SK-N-SH (cell line): ENCODE measurements around the gene OSBP2. TPM values are rescaled to one million over a fixed set of nuclear protein-coding genes. Genes with fewer than 3 reads are reported as not detected.

Experiments used
- CTCF ChIA-PET: fragments of 300-600, 350-600 bp; formaldehyde crosslinking; extraction: SDS; loops from one replicate; lab custom pipeline; 2021; lab: Yijun Ruan, JAX
- POLR2A ChIA-PET: fragments of 350-600 bp; sonication (Branson Sonifier 250); formaldehyde crosslinking; extraction: SDS; loops from one replicate; lab custom pipeline; 2020; ENCODE audit warnings: antibody characterized with exemption, inconsistent platforms; lab: Yijun Ruan, JAX
- DNase-seq: peaks from one replicate; pipeline ENCODE4 v3.0.0; 2012
- H2AFZ ChIP-seq: fragments of 200-600 bp; sonication (generic); 2 replicates; pipeline ENCODE4 v1.8.1; 2016; ENCODE audit warnings: antibody characterized with exemption, mild to moderate bottlenecking, low read depth
- H3F3A ChIP-seq: fragments of 200-600 bp; sonication (generic); replicated peaks from 2 replicates; pipeline ENCODE3; 2016; ENCODE audit warnings: antibody characterized with exemption, mild to moderate bottlenecking; ENCODE audit not compliant: insufficient read depth
- H3K27ac ChIP-seq, 2 experiments: fragments of 200-500 bp in 1 of 2; fragments of 200-600 bp in 1 of 2; sonication (Bioruptor generic) in 1 of 2; sonication (generic), shearing (Covaris generic) in 1 of 2; 2 replicates each; pipeline versions ENCODE4 v1.5.1 to v1.6.1; 2014 to 2016; ENCODE audit warnings: low read depth in 2 of 2, inconsistent platforms in 1 of 2, low read length in 1 of 2, mild to moderate bottlenecking in 1 of 2, mixed read lengths in 1 of 2
- H3K27me3 ChIP-seq: fragments of 200-600 bp; sonication (generic), shearing (Covaris generic); 2 replicates; pipeline ENCODE4 v1.6.1; 2016; ENCODE audit warnings: mixed run types; ENCODE audit not compliant: insufficient read depth
- H3K36me3 ChIP-seq, 2 experiments: fragments of 200-500 bp in 1 of 2; fragments of 200-600 bp in 1 of 2; sonication (Bioruptor generic) in 1 of 2; sonication (generic) in 1 of 2; replicated peaks in 1 of 2; 2 replicates each; pipeline versions ENCODE3 to v1.5.1; 2014 to 2016; ENCODE audit warnings: low read length in 1 of 2, mild to moderate bottlenecking in 1 of 2; ENCODE audit not compliant: insufficient read depth in 2 of 2, control insufficient read depth in 1 of 2
- H3K4me1 ChIP-seq, 2 experiments: fragments of 200-500 bp in 1 of 2; fragments of 200-600 bp in 1 of 2; sonication (Bioruptor generic) in 1 of 2; sonication (generic), shearing (Covaris generic) in 1 of 2; 2 replicates each; pipeline versions ENCODE4 v1.5.1 to v1.6.1; 2014 to 2016; ENCODE audit warnings: low read depth in 1 of 2, low read length in 1 of 2, mixed run types in 1 of 2; ENCODE audit not compliant: insufficient read depth in 2 of 2, control insufficient read depth in 1 of 2
- H3K4me2 ChIP-seq: fragments of 200-600 bp; sonication (generic), shearing (Covaris generic); 2 replicates; pipeline ENCODE4 v1.6.1; 2017; ENCODE audit warnings: mixed run types
- H3K4me3 ChIP-seq, 2 experiments: fragments of 200-500 bp in 1 of 2; fragments of 200-600 bp in 1 of 2; sonication (Bioruptor generic) in 1 of 2; sonication (generic), shearing (Covaris generic) in 1 of 2; 2 replicates each; pipeline versions ENCODE4 v1.5.1 to v1.8.1; 2014 to 2016; ENCODE audit warnings: low read depth in 2 of 2, inconsistent platforms in 1 of 2, low read length in 1 of 2, mild to moderate bottlenecking in 1 of 2, mixed read lengths in 1 of 2, moderate library complexity in 1 of 2
- H3K79me2 ChIP-seq: fragments of 200-600 bp; sonication (generic); 2 replicates; pipeline ENCODE4 v1.8.1; 2017; ENCODE audit warnings: mild to moderate bottlenecking; ENCODE audit not compliant: insufficient read depth
- H3K9ac ChIP-seq: fragments of 200-600 bp; sonication (generic); 2 replicates; pipeline ENCODE4 v1.6.1; 2017; ENCODE audit warnings: mixed run types
- H3K9me2 ChIP-seq: fragments of 200-600 bp; sonication (generic); 2 replicates; pipeline ENCODE4 v1.6.1; 2017; ENCODE audit warnings: mixed run types
- H3K9me3 ChIP-seq: fragments of 200-600 bp; sonication (generic); 2 replicates; pipeline ENCODE4 v1.6.1; 2017; ENCODE audit warnings: mixed run types, mild to moderate bottlenecking, moderate library complexity
- H4K20me1 ChIP-seq: fragments of 200-600 bp; sonication (generic); 2 replicates; pipeline ENCODE4 v1.6.1; 2017; ENCODE audit warnings: mild to moderate bottlenecking, mixed run types; ENCODE audit not compliant: insufficient read depth
- CTCF ChIP-seq: fragments of 200-600 bp; sonication (generic); IDR thresholded peaks from 2 replicates; pipeline ENCODE4 v1.6.1; 2017; ENCODE audit warnings: antibody characterized with exemption, mild to moderate bottlenecking, moderate library complexity
- ELF1 ChIP-seq: IDR thresholded peaks from 2 replicates; pipeline ENCODE4 v1.4.0; 2012
- FOXJ3 ChIP-seq: sonication (generic); formaldehyde crosslinking; IDR thresholded peaks from 2 replicates; pipeline ENCODE4 v1.5.1; 2020; ENCODE audit warnings: mild to moderate bottlenecking, missing genetic modification reagents
- GATA2 ChIP-seq: sonication (generic); formaldehyde crosslinking; IDR thresholded peaks from 2 replicates; pipeline ENCODE4 v1.5.0; 2020; ENCODE audit warnings: mild to moderate bottlenecking, missing genetic modification reagents
- MXI1 ChIP-seq: IDR thresholded peaks from 2 replicates; pipeline ENCODE4 v1.6.1; 2012; ENCODE audit warnings: mild to moderate bottlenecking, low read depth, low read length, improper control_type of control experiment
- NRF1 ChIP-seq: IDR thresholded peaks from 2 replicates; pipeline ENCODE4 v1.6.1; 2012; ENCODE audit warnings: low read depth, mild to moderate bottlenecking, low read length
- PBX3 ChIP-seq: IDR thresholded peaks from 2 replicates; pipeline ENCODE4; 2012
- POLR2AphosphoS5 ChIP-seq: IDR thresholded peaks from 2 replicates; pipeline ENCODE4 v1.6.1; 2012; ENCODE audit warnings: low read depth, low read length
- RAD21 ChIP-seq: IDR thresholded peaks from 2 replicates; pipeline ENCODE4 v1.6.1; 2012; ENCODE audit warnings: mild to moderate bottlenecking, low read length
- REST ChIP-seq: IDR thresholded peaks from 2 replicates; pipeline ENCODE4 v1.6.1; 2012; ENCODE audit warnings: mild to moderate bottlenecking, low read depth, low read length, moderate library complexity
- RXRA ChIP-seq: IDR thresholded peaks from 2 replicates; pipeline ENCODE4 v1.4.0; 2012; ENCODE audit warnings: low read depth, mild to moderate bottlenecking, borderline replicate concordance
- SIN3A ChIP-seq: IDR thresholded peaks from 2 replicates; pipeline ENCODE4 v1.6.1; 2012; ENCODE audit warnings: low read depth, mild to moderate bottlenecking, low read length, moderate library complexity, borderline replicate concordance
- TAF1 ChIP-seq: IDR thresholded peaks from 2 replicates; pipeline ENCODE4 v1.6.1; 2012; ENCODE audit warnings: low read depth, mild to moderate bottlenecking, low read length, moderate library complexity, borderline replicate concordance
- USF2 ChIP-seq: fragments of 150-350 bp; IDR thresholded peaks from 2 replicates; pipeline ENCODE4 v1.6.1; 2017; ENCODE audit warnings: antibody characterized with exemption, low read length, low read depth, borderline replicate concordance
- YY1 ChIP-seq: IDR thresholded peaks from 2 replicates; pipeline ENCODE4 v1.4.0; 2012; ENCODE audit warnings: low read depth, mild to moderate bottlenecking
- WGBS: methylation state at CpG from one replicate; pipeline ENCODE4 v1.1.6; 2017; ENCODE audit warnings: low lambda C conversion rate; 5-methylcytosine and 5-hydroxymethylcytosine counted together
- polyA plus RNA-seq, 3 experiments: library from polyadenylated mRNA; depleted of rRNA; stranded (reverse); fragments of >200 nt; gene quantifications; 2 replicates each; pipeline ENCODE4 v1.2.3, GENCODE V29; 2012
- TF ChIP-seq, protein P1 (sequence below): IDR thresholded peaks from 2 replicates; pipeline ENCODE4 v1.4.0; 2012; ENCODE audit warnings: low read depth, borderline replicate concordance

The OSBP2 gene
- polyA plus RNA-seq, 1 of the 3 experiments (the other 2 are of a cell fraction) = 3.1 TPM

DNA sequence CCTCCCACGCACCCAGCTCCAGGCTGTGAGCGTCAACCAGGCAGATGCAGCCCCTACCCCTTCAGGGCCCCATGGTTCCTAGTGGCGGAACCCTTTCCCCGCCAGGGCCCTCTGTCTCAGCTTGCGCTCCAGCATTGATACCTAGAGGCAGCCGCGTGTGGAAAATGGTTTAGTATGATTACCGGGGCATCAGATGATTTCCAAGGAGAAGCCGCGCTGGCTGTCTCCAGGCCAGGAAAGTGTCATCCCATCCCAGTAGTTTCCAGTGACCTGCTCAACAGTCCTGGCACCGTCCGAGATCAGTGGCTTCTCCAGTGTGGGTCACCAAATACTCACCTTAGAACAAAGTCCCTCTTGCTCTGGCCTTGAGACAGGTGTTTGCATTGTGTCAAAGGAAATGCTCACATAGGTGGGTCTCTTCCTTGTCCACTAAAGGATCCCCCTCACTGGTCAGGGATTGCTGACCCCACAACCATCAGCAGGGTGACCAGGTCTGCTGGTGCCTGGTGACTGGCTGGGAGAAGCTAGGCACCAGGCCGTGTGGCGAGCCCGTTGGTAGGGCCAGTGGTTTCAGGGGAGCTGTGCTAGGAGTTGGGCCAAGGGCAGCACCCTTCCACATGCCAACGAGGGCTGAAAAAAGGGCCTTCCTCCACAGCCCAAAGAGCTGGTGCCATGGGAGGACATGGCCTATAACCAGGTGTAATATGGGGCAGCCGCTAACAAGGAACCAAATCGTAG lies 164.5 kb downstream of the OSBP2 start:
- H3K4me2 ChIP-seq = no peak overlapping the region
- no peaks in the 10 kb centered on the region for H4K20me1 ChIP-seq
- no peaks in the 10 kb centered on the region for H3K9me2 ChIP-seq
- H3F3A ChIP-seq = no peaks in the 10 kb centered on the region
- DNase-seq = no peak
- no peak overlapping the region for H3K27ac ChIP-seq
- H3K36me3 ChIP-seq = no peaks in the 10 kb centered on the region
- TF ChIP-seq, protein P1, sequence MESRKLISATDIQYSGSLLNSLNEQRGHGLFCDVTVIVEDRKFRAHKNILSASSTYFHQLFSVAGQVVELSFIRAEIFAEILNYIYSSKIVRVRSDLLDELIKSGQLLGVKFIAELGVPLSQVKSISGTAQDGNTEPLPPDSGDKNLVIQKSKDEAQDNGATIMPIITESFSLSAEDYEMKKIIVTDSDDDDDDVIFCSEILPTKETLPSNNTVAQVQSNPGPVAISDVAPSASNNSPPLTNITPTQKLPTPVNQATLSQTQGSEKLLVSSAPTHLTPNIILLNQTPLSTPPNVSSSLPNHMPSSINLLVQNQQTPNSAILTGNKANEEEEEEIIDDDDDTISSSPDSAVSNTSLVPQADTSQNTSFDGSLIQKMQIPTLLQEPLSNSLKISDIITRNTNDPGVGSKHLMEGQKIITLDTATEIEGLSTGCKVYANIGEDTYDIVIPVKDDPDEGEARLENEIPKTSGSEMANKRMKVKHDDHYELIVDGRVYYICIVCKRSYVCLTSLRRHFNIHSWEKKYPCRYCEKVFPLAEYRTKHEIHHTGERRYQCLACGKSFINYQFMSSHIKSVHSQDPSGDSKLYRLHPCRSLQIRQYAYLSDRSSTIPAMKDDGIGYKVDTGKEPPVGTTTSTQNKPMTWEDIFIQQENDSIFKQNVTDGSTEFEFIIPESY = no peak
- no peak for TF ChIP-seq POLR2AphosphoS5
- TF ChIP-seq GATA2 (CRISPR knock-in tag) = no peak
- TF ChIP-seq CTCF = no peak
- no peak for TF ChIP-seq ELF1
- no peak for TF ChIP-seq YY1
- no peak for TF ChIP-seq TAF1
- no peak for TF ChIP-seq RXRA
- no peak for TF ChIP-seq REST
- TF ChIP-seq MXI1 = no peak
- no peak for TF ChIP-seq RAD21
- TF ChIP-seq FOXJ3 = no peak
- no peak for TF ChIP-seq NRF1
- TF ChIP-seq SIN3A = no peak
- no peak for TF ChIP-seq PBX3
- TF ChIP-seq USF2 = no peak
- H3K4me1 ChIP-seq = peaks cover 0 to 28% of the 10 kb centered on the region in 2 experiments; a peak in 1 of 4 replicates
- 90% methylated on average over 8 of the region's 18 CpGs for WGBS
- H2AFZ ChIP-seq = no peak overlapping the region
- ChIA-PET CTCF (interaction anchor here (0.9 to 1.7 kb wide), 5 partner anchors 52 to 224 kb away, joined by 3 to 5 read pairs (median 3); no protein-coding TSS in a partner anchor), POLR2A (no interaction called here)
- no peaks in the 10 kb centered on the region for H3K79me2 ChIP-seq
- H3K27me3 ChIP-seq = no peaks in the 10 kb centered on the region
- H3K9me3 ChIP-seq = no peaks in the 10 kb centered on the region
- no peak overlapping the region for H3K4me3 ChIP-seq
- no peak overlapping the region for H3K9ac ChIP-seq
